Thyroid gland (tissue), 4 donors: ENCODE results near the gene ARHGAP35.

ENCODE experiments used
- CTCF ChIP-seq, 6 experiments: fragments of 200-600 bp in 3 of 6; fragments of 450-650 bp in 3 of 6; sonication (generic) in 3 of 6; IDR thresholded peaks; one replicate each; pipeline ENCODE4 v1.5.1; 2016 to 2019; ENCODE audit warnings: antibody characterized with exemption in 6 of 6, mild to moderate bottlenecking in 2 of 6, inconsistent platforms in 1 of 6, moderate library complexity in 1 of 6
- POLR2A ChIP-seq, 2 donors: fragments of 450-650 bp; IDR thresholded peaks; one replicate each; pipeline ENCODE4 v1.6.1; 2017; ENCODE audit warnings: antibody characterized with exemption in 2 of 2, mild to moderate bottlenecking in 2 of 2, moderate library complexity in 1 of 2

GRCh38 chr19:46898731-46899130 is 37.9 kb downstream of the ARHGAP35 start:
- TF ChIP-seq CTCF (IDR thresholded peaks at IDR 0.05) (no peak), POLR2A (IDR thresholded peaks at IDR 0.05) (no peak)
